Activated T-helper 17 cell treated with anti-CD3 and anti-CD28 coated beads, Interleukin-2, amount 50 U/mL, for 72 hours (primary cell): ENCODE data around the gene PIGM. TPM values are rescaled to one million over a fixed set of nuclear protein-coding genes. Genes with fewer than 3 reads are reported as not detected.

Experiments used
- ATAC-seq: fragments of 150-1000 bp; cut with Tn5 transposase; replicated peaks from 2 replicates; pipeline ENCODE4 v1.10.0; 2021; ENCODE audit warnings: mild to moderate bottlenecking, moderate library complexity
- H3K27ac Mint-ChIP-seq: one replicate; pipeline ENCODE4 v1.8.0; 2022; ENCODE audit warnings: mixed read lengths
- H3K27me3 Mint-ChIP-seq: one replicate; pipeline ENCODE4 v1.8.0; 2022; ENCODE audit warnings: mixed read lengths
- H3K36me3 Mint-ChIP-seq: one replicate; pipeline ENCODE4 v1.8.0; 2022; ENCODE audit warnings: low read depth, mild to moderate bottlenecking, mixed read lengths
- H3K4me1 Mint-ChIP-seq: one replicate; pipeline ENCODE4 v1.8.0; 2022; ENCODE audit warnings: mixed read lengths
- H3K4me3 Mint-ChIP-seq: one replicate; pipeline ENCODE4 v1.8.0; 2022; ENCODE audit warnings: mild to moderate bottlenecking, mixed read lengths
- H3K9me3 Mint-ChIP-seq: one replicate; pipeline ENCODE4 v1.8.0; 2022; ENCODE audit warnings: mixed read lengths
- total RNA-seq, 2 donors: library from RNA; stranded (reverse); gene quantifications; one replicate each; pipeline ENCODE4 v1.2.3, GENCODE V29; 2022

Gene PIGM
- total RNA-seq, 2 donors from 2014 or later: 3.5 to 4.2 TPM

DNA sequence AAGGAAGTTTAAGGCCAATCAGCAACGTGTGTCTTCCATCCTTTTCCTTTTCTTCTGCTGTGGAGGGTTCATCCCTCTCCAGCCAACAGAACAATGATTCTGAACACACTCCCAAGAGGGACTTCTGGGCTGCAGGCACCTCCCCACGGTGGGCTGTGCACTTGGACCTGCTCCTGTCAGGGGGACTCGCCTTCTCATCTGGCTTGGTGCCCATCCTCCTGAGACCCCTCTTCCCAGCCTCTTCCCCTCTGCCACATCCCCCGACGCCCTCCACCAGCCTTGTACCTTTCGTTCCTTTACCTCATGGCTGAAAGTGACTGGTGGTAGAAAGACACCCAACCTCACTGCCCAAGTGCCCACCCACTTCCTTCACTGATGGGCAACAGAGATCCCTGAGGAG, 51.7 kb downstream of the PIGM start:
- Mint-ChIP-seq H3K27me3 (peaks cover 45% of the 10 kb centered on the region), H3K9me3 (no peaks in the 10 kb centered on the region), H3K27ac (no peak overlapping the region)

DNA sequence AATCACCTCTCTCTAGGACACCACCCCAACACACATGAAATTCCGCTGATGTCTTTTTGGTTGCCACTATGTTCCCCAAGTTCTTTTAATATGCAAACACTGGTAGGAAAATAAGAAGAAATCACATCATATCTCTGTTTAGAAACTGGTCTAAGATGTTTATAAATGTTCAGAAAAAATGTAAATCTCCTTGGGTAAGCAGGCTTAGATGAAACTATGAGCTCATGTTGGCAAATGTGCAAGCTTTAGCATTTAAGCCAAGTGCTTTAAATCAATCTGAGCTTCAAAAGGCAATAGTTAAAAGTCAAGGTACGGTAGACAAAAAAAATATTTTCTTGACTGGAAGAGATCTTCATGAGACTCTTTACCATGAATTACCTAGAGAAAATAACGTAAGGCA, 52.5 kb downstream of the PIGM start:
- H3K27me3 Mint-ChIP-seq: peaks cover 44% of the 10 kb centered on the region
- H3K4me3 Mint-ChIP-seq: no peak overlapping the region
- H3K9me3 Mint-ChIP-seq: no peaks in the 10 kb centered on the region
- no peak overlapping the region for H3K27ac Mint-ChIP-seq
- ATAC-seq: no peak
- H3K36me3 Mint-ChIP-seq: no peaks in the 10 kb centered on the region
- H3K4me1 Mint-ChIP-seq: no peaks in the 10 kb centered on the region

More for the DNA sequence above, 51.7 kb downstream of the PIGM start:
- Mint-ChIP-seq H3K36me3 (no peaks in the 10 kb centered on the region), H3K4me1 (no peaks in the 10 kb centered on the region), H3K4me3 (no peak overlapping the region)
- ATAC-seq: no peak

- no peak for ATAC-seq
- Mint-ChIP-seq H3K9me3 (no peaks in the 10 kb centered on the region), H3K36me3 (no peaks in the 10 kb centered on the region), H3K27ac (no peak overlapping the region), H3K27me3 (peaks cover 39% of the 10 kb centered on the region), H3K4me1 (no peaks in the 10 kb centered on the region), H3K4me3 (no peak overlapping the region)
Measured at GRCh38 chr1:159978107-159978398, 53.7 kb downstream of the PIGM start.

- H3K4me1 Mint-ChIP-seq: no peaks in the 10 kb centered on the region
- no peaks in the 10 kb centered on the region for H3K9me3 Mint-ChIP-seq
- no peak overlapping the region for H3K27ac Mint-ChIP-seq
- H3K36me3 Mint-ChIP-seq: no peaks in the 10 kb centered on the region
- no peak overlapping the region for H3K4me3 Mint-ChIP-seq
- peaks cover 37% of the 10 kb centered on the region for H3K27me3 Mint-ChIP-seq
- ATAC-seq: no peak
Measured at GRCh38 chr1:159977364-159978106, 54.3 kb downstream of the PIGM start.

Other genes starting within 250 kb of the PIGM start
- gene FCRL6, start 229.6 kb downstream of the PIGM start, total RNA-seq: not detected
- 1 to 10 TPM in 1 of 2 donors, under 1 TPM in 1; 0.30 to 1.2 TPM for gene SLAMF8, start 205.1 kb downstream of the PIGM start, total RNA-seq
- gene VSIG8, start 169.3 kb downstream of the PIGM start, total RNA-seq: under 1 TPM in 1 of 2 donors, not detected in 1; 0.26 TPM
- gene CFAP45, start 131.8 kb downstream of the PIGM start, total RNA-seq: 1 to 10 TPM in 1 of 2 donors, under 1 TPM in 1; 0.78 to 3.6 TPM
- gene TAGLN2, start 106.5 kb downstream of the PIGM start, total RNA-seq: 100 to 1,000 TPM; 457 to 593 TPM
- not detected for gene IGSF9, start 86.4 kb downstream of the PIGM start, total RNA-seq
- gene SLAMF9, start 77.8 kb downstream of the PIGM start, total RNA-seq: not detected
- not detected for gene KCNJ10, start 38.2 kb upstream of the PIGM start, total RNA-seq
- gene KCNJ9, start 49.5 kb upstream of the PIGM start, total RNA-seq: under 1 TPM in 1 of 2 donors, not detected in 1; 0.13 TPM
- 10 to 100 TPM; 23.8 to 30.8 TPM for gene IGSF8, start 66.6 kb upstream of the PIGM start, total RNA-seq
- gene ATP1A2, start 83.8 kb upstream of the PIGM start, total RNA-seq: not detected
- under 1 TPM in 1 of 2 donors, not detected in 1; 0.48 TPM for gene ATP1A4, start 119.6 kb upstream of the PIGM start, total RNA-seq
- gene CASQ1, start 158.6 kb upstream of the PIGM start, total RNA-seq: not detected
- 10 to 100 TPM; 48.7 to 49.4 TPM for gene PEA15, start 173.4 kb upstream of the PIGM start, total RNA-seq
- 100 to 1,000 TPM; 126 to 175 TPM for gene DCAF8, start 230.6 kb upstream of the PIGM start, total RNA-seq